DMS79 (cell line): ENCODE results near the gene TNRC6B.
"Not testable (repeated sequence)": the region's sequence is repeated elsewhere in the genome, so short reads cannot be mapped to it uniquely, and the experiment has no call there.

Source experiments
- DNase-seq: peaks from one replicate; lab custom pipeline; 2025; lab: John Stamatoyannopoulos, UW

TNRC6B gene

DNA sequence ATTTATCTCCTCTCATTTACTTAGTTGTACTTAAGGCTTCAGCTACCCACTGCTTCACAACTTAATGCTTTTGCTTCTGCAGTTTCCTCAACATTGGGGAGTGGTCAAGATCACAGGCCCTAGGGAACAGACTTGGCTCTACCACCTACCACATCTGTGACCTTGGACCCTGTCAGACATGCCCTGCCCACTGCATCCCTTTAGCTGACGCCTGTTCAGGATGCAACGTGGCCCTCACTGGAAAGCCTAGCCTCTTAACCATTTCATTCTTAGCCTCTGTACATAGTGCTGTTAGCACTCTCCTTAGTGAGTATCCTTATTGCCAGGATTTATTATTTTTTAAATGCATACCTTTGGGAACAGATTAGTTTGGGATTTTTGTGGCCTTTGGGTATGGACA is 34.4 kb downstream of the TNRC6B start:
- DNase-seq, result no peak

DNA sequence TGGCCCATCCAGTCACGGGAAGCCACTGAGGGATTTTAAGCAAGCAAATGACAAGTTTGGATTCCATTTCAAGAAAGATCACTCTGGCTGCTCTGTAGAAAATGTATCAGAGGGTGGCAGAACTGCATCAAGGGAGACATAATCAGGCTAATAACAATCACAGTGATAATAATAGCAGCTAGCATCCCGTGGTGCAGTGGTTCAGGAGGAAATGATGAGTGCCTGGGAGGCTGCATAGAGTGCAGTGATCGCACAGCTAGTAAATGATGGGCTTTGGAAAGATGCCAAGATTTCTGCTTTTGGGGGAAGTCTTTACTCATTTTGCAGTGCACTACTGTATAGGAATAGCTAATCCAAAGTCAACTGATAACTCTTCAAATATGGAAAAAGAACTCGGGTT is 35.8 kb downstream of the TNRC6B start:
- DNase-seq, result no peak

DNA sequence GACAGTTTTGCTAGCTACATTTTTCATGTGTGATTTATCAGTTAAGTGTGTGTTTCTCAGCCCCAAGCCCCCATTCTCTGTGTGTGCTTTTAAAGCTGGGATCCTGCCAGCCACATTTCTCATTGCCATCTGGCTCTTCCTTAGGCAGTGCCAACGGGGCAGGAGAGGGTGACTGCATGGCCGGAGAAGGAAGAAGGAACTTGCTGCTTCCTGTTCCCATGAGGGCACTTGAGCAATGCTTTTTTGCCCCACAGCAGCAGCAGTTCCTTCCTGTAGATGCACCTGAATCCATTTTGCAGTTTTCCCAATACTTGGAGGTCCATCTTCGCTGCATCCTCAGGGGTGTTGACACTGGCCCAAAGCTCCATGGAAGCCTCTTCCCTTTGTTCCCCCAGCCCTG is 37.5 kb downstream of the TNRC6B start:
- no peak for DNase-seq

DNA sequence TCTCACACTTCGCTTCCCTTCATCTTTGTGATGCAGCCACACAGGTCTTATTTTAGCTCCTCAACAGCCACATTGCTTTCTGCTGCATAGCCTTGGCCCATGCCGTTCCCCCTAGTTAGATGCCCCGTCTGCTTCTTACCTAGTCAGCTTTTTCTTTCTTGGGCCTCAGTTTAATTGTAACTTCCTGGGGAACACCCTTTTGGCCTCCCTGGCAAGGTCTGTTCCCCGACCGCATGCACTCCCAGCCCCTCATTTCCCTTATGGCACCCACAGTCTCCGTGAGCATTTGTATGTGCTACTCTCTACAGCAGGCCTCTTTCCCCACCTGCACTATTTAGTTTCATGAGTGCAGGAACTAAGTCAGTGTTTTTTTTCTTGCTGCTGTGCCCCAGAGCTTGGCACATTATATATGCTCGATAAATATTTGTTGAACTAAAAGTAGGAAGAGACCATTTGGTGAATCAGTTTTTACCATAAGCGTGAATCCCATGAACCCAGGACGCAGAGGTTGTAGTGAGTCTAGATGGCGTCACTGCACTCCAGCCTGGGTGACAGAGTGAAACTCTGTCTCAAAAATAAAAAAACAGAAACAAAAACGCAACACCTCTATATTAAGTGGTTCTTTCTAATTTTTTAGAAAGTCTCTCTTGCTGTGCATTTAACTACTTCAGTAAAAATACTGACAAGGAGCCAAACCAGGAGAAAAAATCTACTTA is 38.5 kb downstream of the TNRC6B start:
- DNase-seq, result no peak

DNA sequence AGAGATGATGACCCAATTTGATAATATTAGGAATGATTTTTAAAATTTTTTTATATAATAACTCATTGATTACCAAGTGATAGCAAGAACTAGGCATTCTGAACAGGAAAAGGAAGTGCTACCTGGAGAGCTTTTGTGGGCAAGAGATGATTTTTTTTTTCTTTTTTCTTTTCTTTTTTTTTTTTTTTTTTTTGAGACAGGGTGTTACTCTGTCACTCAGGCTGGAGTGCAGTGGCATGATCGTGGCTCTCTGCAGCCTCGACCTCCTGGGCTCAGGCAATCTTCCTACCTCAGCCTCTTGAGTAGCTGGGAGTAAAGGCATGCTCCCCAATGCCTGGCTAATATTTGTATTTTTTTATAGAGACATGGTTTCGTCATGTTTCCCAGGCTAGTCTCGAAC is 40.4 kb downstream of the TNRC6B start:
- no peak for DNase-seq

DNA sequence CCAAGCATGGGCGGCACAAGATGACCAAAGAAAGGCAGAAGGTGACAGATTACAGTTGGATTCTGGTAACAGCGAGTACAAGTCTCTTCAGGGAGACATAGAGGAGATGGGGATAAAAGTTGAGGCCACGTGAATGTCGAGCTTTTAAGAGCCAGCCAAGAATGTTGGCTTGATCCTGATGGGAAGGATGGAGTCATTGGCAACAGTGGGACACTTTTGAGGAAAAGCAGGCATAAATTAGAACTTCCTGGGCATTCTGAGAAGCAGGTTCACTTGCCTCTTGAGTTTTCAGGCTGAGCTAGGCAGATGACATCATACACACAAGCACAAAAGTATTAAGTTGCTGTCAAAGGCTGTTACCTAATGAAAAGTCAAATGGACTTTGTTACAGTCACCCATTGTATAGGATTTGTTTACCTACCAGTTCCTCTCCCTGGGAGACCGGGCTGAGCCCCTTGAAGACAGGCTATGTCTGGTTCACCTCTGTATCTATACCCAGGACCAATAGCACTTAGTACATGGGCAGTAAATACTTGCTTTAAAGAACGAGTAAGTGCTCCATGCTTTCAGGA is 41.1 kb downstream of the TNRC6B start:
- no peak for DNase-seq

DNA sequence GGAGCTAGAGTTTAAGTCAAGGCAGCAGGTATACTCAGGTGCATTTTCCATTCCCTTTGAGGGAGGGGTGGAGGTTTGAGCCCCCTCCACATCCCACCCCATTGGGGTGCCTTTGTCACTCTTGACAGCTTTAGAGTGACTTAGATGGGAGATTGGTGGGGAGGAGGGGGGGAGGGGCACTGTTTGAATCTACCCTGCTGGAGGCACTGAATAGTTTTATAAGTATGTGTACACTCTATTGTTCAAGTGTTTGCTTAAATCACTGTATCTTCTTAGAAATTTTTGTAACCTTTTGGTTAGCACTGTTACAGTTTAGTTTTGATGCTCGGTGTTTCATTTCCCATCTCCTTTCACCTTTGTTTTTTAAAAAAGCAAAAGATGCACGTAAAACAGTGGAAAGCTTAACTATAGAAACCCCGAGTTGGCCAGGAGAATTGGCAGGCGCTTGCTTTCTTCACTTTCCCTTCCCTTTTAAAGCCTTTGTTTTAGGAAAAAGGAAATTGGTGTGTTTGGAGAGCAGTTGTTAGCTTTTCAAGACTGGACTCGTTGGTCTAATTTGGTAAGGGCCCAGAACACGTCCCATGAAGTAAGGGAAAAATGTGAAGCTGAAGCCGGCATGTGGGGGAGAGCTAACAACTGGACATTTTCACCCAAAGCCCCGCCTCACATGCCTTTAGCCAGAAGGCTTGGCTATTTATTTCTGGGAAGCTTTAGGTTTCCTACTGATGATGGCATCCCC is 42.8 kb downstream of the TNRC6B start:
- no peak for DNase-seq

DNA sequence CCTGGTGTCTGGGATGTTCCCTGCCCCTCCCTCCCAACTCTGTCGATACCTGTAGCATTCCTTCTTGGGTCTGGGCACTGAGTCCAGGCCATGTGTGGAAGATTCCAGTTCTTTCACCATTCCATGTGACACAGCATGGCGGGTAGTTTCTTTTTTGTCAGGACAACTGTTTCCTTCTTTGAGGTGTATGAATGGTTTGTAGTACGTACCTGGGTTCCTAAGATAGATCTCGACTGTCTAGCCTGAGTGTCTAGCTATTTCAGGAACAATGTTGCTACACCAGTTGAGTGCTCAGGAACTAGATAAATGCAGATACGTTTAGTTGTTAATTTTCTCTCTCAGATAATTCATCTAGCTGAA is 43.3 kb downstream of the TNRC6B start:
- no peak for DNase-seq

DNA sequence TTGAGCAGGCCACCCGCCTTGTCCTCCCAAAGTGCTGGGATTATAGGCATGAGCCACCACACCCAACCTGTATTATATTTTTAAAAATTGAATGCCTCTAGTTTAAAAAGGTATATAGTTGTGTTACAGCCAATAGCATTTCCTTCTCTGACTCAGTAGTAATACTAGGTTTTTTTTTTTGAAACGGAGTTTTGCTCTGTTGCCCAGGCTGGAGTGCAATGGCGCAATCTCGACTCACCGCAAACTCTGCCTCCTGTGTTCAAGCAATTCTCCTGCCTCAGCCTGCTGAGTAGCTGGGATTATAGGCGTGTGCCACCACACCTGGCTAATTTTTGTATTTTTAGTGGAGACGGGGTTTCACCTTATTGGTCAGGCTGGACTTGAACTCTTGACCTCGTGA is 45.3 kb downstream of the TNRC6B start:
- not testable (repeated sequence) for DNase-seq

DNA sequence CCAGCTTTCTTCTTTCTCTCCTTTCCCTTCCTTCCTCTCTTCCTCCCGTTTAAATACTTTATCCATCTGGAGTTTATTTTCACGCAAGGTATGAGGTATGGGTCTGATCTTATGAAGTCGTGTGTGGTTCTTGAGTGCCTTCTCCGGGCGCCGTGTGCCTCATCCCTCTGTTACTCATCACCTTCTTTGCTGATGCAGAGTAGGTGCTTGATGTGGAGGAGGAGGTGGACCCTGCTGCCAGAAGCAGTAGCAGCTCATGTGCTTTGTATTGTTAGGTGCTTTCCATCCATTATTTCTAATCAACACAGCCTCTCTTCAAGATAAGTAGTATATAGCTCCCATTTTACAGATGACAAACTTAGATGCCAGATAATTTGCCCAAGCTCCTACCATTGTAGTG is 47.0 kb downstream of the TNRC6B start:
- DNase-seq, result no peak

DNA sequence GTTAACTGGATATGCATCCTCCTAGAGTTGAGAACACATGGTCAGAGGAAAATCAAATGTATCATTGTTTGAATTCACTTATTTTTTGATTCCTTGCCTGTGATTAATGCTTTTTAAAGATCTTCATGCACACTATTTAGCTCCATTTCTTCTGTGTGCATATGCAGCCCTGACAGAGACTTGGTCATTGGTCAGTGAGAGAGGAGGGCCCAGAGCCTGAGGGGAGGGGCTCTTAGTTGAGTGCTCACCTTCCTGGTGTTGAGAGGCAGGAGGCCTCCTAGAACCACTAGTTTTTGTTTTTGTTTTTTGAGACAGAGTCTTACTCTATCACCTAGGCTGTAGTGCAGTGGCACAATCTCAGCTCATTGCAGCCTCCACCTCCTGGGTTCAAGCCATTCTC is 48.9 kb downstream of the TNRC6B start:
- DNase-seq, result no peak

DNA sequence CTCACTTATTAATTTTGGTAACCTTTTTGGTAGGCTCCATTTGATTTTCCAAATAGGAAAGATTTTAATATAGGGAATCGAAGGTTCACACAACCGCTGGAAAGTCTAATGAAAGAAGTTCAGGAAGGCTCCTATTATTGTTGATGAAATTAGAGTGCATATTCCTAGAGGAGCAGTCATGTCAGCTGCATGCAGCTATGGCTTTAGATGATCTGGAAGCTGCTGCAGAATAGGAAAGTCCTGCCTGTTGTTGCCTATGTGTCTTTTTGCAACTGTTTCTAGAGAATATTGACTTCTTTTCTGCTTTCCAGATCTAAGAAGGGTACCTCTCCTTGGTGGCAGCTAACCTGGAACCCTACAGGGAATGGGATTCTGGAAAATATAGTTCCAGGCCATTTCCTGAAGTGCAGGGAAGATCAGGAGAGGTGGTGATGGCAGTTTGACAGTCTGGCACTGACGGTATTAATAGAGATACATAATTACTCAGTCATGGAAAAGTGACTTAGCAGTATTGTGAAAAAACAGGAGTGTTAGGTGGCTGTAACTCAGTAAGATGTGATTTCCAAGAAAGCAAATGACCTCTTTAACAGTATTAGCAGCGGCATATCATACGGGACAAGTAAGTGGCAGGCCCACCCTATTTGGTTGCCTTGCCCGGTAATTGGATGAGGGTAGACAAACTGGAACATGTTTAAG is 54.0 kb downstream of the TNRC6B start:
- DNase-seq, result no peak

DNA sequence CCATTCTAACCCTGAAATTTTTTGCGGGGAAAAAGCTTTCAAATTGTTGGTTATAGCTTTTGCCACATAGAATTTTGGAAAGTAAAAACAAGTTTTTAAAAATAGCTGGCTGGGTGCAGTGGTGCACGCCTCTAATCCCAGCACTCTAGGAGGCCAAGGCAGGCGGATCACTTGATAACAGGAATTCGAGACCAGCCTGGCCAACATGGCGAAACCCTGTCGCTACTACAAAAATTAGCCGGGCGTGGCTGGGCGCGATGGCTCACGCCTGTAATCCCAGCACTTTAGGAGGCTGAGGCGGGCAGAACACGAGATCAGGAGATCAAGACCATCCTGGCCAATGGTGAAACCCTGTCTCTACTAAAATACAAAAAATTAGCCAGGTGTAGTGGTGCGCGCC is 54.9 kb downstream of the TNRC6B start:
- no peak for DNase-seq

DNA sequence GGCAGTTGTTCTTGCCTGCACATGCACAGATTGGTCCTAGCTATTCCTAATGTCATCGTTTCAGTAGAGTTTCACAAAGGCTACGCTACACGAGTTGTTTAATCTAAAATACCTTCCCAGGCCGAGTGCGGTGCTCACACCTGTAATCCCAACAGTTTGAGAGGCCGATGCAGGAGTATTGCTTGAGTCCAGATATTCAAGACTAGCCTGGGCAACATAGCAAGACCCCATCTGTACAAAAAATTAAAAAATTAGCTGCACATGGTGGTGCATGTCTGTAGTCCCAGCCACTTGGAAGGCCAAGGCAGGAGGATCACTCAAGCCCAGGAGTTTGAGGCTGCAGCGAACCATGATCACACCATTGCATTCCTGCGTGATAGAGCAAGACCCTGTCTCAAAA is 56.2 kb downstream of the TNRC6B start:
- DNase-seq, result no peak

DNA sequence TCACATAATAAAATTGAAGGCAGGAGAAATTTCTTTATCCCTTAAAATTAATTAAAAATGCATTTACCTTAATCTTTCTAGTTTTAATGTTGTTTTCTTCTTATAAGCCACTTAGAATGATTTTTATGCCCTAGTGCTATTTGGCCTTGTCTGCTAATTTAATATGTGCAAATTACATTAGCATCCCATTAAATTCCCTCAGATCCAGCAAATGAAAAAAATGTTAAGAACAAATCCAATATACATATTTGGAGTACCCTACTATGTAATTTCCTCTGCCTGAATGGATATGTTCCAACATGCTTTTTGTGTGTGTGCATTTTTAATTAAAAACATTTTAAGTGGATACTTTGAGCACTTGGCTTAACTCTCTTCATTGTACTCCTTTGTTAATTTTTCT is 56.9 kb downstream of the TNRC6B start:
- DNase-seq, result no peak

DNA sequence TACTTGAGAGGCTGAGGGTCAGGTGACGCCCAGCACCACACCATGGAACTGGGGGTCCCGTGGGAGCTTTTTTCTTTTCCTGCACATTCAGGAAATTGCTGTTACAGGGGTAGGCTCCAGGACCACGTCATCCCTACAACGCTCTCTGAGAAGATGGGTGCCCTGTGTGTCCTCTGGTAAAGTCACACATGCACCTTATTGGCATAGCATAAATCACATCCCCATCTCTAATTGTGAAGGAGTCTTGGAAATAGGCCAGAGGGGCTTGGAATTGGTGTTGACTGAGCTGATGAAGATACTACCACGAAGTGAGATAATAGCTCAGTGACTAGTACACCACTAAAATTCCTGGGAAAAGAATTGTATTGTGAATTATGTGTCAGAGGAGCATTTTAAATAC is 57.6 kb downstream of the TNRC6B start:
- no peak for DNase-seq

DNA sequence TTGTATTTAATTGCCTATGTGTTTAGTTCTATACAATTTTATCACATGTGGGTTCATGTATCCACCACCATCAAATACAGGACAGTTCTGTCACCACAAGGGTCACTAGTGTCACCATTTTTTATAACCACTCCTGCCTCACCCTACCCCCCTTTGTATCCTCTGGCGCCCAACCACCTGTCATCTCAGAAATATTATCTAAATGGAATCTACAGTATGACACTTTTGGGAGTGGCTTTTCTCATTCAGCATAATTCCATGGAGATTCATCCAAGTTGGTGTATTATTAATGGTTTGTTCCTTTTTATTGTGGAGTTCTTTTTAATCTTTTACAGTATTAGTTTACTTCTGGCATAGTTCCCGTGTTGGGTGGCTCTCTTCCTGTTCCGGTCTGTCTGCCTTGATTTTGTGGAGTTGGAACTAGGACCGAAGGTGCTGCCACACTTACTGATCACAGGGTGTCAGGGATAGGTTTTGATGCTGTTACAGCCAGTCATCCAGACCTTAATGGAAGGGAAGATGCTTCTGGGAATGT is 58.5 kb downstream of the TNRC6B start:
- no peak for DNase-seq

DNA sequence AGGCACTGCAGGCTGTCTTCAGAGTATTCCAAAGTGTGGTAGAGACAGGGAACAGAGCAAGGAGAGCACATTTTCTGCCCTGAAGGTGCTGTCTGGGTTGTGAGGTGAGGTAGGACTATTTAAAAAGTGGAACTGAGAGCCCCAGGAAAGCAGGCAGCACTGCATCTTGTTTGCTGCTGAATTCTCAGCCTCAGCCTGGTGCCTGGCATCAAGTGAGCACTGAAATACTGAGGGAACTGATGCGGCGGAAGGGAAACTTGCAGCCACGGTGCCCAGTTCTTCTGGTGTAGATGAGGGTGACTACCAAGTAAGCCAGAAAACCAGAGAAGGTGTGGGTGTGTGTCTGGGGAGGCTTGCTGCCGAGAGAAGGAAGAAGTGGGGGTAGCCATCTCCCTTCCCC is 59.5 kb downstream of the TNRC6B start:
- no peak for DNase-seq

DNA sequence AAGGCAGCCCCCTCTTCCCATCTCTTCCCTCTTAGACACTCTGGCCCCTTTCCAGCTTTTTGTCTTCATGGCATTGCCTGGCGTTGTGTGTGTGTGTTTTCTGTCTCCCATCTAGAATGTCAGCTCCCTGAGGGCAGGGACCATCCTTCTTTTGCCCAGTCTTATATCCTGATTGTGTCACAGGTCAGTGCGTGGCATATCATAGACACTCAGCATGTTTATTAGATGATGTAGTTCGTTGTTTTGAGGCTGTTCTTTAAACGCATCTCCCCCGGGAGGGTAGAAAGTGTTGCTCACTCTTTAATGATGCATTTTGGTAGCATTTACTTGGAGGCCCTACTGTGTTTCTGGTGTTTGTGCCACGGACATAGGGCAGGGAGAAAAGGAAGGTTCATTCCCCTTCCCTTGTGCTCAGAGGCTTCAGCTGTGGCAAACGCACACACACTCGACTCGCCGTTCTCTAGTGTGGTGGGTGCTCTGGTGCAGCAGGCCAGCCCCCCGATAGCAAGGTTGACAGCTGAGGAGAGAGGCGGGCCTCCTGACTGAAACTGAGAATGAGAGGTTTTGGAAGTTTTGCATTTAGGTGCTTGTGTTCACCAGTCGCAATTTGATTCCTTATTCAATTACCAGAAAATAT is 60.2 kb downstream of the TNRC6B start:
- DNase-seq, result no peak

DNA sequence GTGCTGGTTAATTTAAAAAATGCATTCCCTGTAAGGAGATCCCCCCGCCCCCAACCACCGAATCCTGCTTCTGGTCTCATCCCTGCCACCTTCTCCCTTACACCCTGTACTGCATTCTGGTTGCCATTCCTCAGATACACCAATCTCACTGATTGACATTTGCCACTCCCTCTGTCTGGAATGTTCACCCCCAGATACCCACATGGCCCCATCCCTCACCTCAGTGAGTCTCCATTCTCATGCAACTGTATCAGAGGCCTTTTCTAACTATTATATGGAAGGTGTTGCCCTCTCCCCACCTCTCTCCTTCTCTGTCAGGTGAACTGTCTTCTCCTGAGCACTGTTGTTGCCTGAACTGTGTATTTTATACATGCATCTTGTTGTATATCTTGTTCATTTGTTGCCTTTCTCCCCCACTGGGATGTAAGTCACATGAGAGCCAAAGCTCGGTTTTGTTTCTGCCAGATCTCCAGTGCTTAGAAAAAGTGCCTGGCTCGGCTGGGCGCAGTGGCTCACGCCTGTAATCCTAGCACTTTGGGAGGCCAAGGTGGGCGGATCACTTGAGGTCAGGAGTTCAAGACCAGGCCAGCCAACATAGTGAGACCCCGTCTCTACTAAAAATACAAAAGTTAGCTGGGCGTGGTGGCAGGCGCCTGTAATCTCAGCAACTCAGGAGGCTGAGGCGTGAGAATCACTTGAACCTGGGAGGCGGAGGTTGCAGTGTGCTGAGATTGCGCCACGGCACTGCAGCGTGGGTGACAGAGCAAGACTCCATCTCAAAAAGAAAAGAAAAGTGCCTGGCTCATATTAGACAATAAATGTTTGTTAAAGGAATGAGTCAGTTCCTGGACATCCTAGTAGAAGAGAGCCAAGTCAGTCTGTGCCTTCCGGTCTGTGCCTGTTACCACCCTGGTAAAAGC is 61.0 kb downstream of the TNRC6B start:
- DNase-seq, result no peak

DNA sequence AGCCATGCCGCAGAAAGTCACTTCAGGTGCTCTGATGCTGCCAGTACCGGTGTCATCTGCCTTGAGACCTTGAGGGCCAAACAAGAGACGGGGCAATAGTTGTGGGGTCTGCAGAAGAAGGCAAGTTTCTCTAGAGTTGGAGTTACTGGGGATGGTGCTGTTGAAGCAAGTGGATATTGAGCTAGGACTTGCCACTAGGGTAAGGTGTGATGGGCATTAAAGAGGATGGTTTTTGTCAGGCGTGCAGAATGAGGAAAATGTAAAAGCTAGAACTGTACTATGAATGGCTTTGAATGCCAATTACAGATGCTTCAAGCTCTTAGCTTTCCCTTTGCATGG is 61.6 kb downstream of the TNRC6B start:
- DNase-seq, result no peak
